RWPE2 (cell line): ENCODE measurements around the gene LEFTY1.
A peak's percentile ranks its signal among the peaks of the same experiment; 100 is the strongest.

Experiments
- ATAC-seq: fragments of 200-7000 bp; cut with Tn5 transposase; 3 replicates; pipeline ENCODE4 v1.9.1; 2021; ENCODE audit warnings: low read depth
- DNase-seq: peaks from one replicate; pipeline ENCODE4 v3.0.0-alpha.2; 2020; ENCODE audit warnings: low spot score
- H3K27ac ChIP-seq: fragments of 450-650 bp; 2 replicates; pipeline ENCODE4 v1.5.1; 2017; ENCODE audit warnings: mild to moderate bottlenecking; ENCODE audit not compliant: poor library complexity, severe bottlenecking
- H3K27me3 ChIP-seq: fragments of 250-450 bp; sonication (Bioruptor Pico); 2 replicates; pipeline ENCODE4 v1.5.1; 2021; ENCODE audit warnings: mild to moderate bottlenecking, moderate library complexity; ENCODE audit not compliant: insufficient read depth, poor library complexity, severe bottlenecking
- H3K36me3 ChIP-seq: fragments of 250-450 bp; sonication (Bioruptor Pico); 2 replicates; pipeline ENCODE4 v1.5.1; 2020; ENCODE audit warnings: low read depth, mild to moderate bottlenecking, moderate library complexity
- H3K4me1 ChIP-seq: fragments of 250-450 bp; sonication (Bioruptor Pico); 2 replicates; pipeline ENCODE4 v1.5.1; 2021; ENCODE audit warnings: mild to moderate bottlenecking, moderate library complexity; ENCODE audit not compliant: insufficient read depth, poor library complexity, severe bottlenecking
- H3K4me3 ChIP-seq: fragments of 250-450 bp; sonication (Bioruptor Pico); 2 replicates; pipeline ENCODE4 v1.5.1; 2021; ENCODE audit warnings: mild to moderate bottlenecking, moderate library complexity; ENCODE audit not compliant: severe bottlenecking
- H3K9me3 ChIP-seq: fragments of 250-450 bp; sonication (Bioruptor Pico); 2 replicates; pipeline ENCODE4 v1.5.1; 2021; ENCODE audit warnings: mild to moderate bottlenecking, moderate library complexity; ENCODE audit not compliant: severe bottlenecking
- CTCF ChIP-seq: fragments of 450-650 bp; IDR thresholded peaks from one replicate; pipeline ENCODE4 v1.5.1; 2017; ENCODE audit warnings: mild to moderate bottlenecking, moderate library complexity; ENCODE audit not compliant: poor library complexity, severe bottlenecking

LEFTY1 gene

GRCh38 chr1:225872075-225872430, 16.9 kb downstream of the LEFTY1 start:
- H3K4me1 ChIP-seq, result peaks cover 2% of the 10 kb centered on the region
- no peak overlapping the region for H3K4me3 ChIP-seq
- ATAC-seq (no peak), DNase-seq (no peak)
- H3K9me3 ChIP-seq, result no peaks in the 10 kb centered on the region
- TF ChIP-seq CTCF, result no peak
- 0 out of 2 replicates have a peak, but pooled peaks cover 3% of the 10 kb centered on the region for H3K36me3 ChIP-seq
- no peak overlapping the region for H3K27ac ChIP-seq
- H3K27me3 ChIP-seq, result no peaks in the 10 kb centered on the region

- Histone ChIP-seq H3K27me3 (no peaks in the 10 kb centered on the region), H3K27ac (no peak overlapping the region), H3K4me3 (no peak overlapping the region), H3K9me3 (no peaks in the 10 kb centered on the region), H3K4me1 (peaks cover 2% of the 10 kb centered on the region), H3K36me3 (0 out of 2 replicates have a peak, but pooled peaks cover 3% of the 10 kb centered on the region)
- DNase-seq (no peak), ATAC-seq (peak; percentile 40; the same call in 2 of the 3 replicates)
- no peak for TF ChIP-seq CTCF
These were observed 17.4 kb downstream of the LEFTY1 start for GRCh38 chr1:225871359-225872074.

GRCh38 chr1:225870911-225871310, 18.0 kb downstream of the LEFTY1 start:
- no peaks in the 10 kb centered on the region for H3K9me3 ChIP-seq
- no peak for TF ChIP-seq CTCF
- DNase-seq, result no peak
- H3K36me3 ChIP-seq, result 0 out of 2 replicates have a peak, but pooled peaks cover 3% of the 10 kb centered on the region
- H3K4me3 ChIP-seq, result no peak overlapping the region
- peaks cover 2% of the 10 kb centered on the region for H3K4me1 ChIP-seq
- H3K27me3 ChIP-seq, result no peaks in the 10 kb centered on the region
- no peak overlapping the region for H3K27ac ChIP-seq
- no peak for ATAC-seq

GRCh38 chr1:225868631-225869330, 20.2 kb downstream of the LEFTY1 start:
- 0 out of 2 replicates have a peak, but pooled peaks cover 3% of the 10 kb centered on the region for H3K36me3 ChIP-seq
- no peaks in the 10 kb centered on the region for H3K9me3 ChIP-seq
- DNase-seq, result no peak
- H3K4me1 ChIP-seq, result no peaks in the 10 kb centered on the region
- TF ChIP-seq CTCF, result no peak
- H3K4me3 ChIP-seq, result no peak overlapping the region
- no peaks in the 10 kb centered on the region for H3K27me3 ChIP-seq
- no peak for ATAC-seq
- no peak overlapping the region for H3K27ac ChIP-seq

GRCh38 chr1:225866981-225867380, 22.0 kb downstream of the LEFTY1 start:
- Histone ChIP-seq H3K9me3 (no peaks in the 10 kb centered on the region), H3K4me1 (no peaks in the 10 kb centered on the region), H3K4me3 (no peak overlapping the region), H3K36me3 (0 out of 2 replicates have a peak, but pooled peaks cover 3% of the 10 kb centered on the region), H3K27me3 (no peaks in the 10 kb centered on the region), H3K27ac (no peak overlapping the region)
- ATAC-seq, result no peak
- no peak for TF ChIP-seq CTCF
- no peak for DNase-seq
